GM18520 (cell line): ENCODE data around the gene RPUSD3.
A peak's percentile ranks its signal among the peaks of the same experiment; 100 is the strongest.
"Not testable (repeated sequence)": the region's sequence is repeated elsewhere in the genome, so short reads cannot be mapped to it uniquely, and the experiment has no call there.

Experiments
- ATAC-seq: cut with Tn5 transposase; IDR thresholded peaks from one replicate; pipeline ENCODE4 v1.9.1; 2021; ENCODE audit not compliant: unreplicated experiment

The RPUSD3 gene, protein sequence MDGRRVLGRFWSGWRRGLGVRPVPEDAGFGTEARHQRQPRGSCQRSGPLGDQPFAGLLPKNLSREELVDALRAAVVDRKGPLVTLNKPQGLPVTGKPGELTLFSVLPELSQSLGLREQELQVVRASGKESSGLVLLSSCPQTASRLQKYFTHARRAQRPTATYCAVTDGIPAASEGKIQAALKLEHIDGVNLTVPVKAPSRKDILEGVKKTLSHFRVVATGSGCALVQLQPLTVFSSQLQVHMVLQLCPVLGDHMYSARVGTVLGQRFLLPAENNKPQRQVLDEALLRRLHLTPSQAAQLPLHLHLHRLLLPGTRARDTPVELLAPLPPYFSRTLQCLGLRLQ

DNA sequence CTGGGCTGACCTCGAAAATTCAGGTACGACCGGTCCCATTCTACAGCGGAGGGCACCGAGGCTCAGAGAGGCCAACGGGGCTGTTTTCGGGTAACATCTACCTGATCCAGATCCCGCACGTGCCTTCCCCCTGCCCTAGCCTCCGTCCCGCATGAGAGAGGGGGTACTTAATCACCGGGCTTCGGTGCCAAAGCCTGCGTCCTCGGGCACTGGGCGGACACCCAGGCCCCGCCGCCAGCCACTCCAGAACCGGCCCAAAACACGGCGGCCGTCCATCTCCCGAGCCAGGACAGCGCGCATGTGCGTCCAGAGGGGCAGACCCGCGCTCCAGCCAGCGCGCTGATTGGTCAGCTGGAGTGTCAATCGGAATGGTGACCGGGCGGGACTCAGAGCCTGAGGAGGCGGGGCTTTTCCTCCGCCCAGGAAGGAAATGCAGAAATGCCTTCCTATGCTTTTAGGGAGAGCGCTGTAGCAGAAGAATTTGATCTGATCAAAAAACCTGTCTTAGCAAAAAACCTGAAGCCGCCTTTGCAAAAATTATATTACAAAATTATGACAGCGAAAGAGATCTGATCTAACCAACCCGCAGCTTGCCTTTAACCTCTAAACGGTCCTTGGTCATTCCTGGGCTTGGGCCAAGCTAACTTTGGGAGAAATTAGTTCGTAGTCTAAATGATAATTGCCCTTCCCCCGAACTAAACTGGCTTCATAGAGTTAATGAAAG is at the start of gene RPUSD3:
Gene RPUSD3, minus strand, starts transcription at position 294 of the 724 bp plus-strand sequence. Its CDS starts 18 bp downstream, at position 276.
- peak; percentile 98 for ATAC-seq

DNA sequence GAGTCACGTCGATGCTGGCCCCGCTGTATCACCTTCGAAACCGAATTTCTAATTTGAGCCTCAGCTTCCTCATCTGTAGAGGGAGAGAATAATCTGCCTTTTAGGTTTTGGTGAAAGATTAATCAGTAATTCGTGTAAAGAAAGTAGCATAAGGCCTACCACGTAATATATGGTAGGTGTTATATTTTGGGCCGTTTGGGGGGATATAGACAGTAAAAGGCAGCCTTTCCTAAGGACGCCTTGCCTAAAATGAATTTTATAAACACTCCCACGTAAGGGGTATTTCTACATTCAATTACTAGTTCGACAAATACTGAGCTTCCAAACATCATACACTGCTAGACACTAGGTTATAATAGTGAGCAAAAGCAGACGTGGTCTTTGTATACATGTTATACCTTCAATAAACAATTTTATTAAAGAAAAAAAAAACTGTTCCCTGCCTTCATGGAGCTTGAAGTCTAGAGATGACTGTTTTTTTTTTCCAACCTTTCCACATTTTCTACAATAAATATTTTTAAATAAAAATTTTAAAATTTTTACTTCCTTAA is 47.3 kb upstream of the RPUSD3 start:
- ATAC-seq, result no peak

DNA sequence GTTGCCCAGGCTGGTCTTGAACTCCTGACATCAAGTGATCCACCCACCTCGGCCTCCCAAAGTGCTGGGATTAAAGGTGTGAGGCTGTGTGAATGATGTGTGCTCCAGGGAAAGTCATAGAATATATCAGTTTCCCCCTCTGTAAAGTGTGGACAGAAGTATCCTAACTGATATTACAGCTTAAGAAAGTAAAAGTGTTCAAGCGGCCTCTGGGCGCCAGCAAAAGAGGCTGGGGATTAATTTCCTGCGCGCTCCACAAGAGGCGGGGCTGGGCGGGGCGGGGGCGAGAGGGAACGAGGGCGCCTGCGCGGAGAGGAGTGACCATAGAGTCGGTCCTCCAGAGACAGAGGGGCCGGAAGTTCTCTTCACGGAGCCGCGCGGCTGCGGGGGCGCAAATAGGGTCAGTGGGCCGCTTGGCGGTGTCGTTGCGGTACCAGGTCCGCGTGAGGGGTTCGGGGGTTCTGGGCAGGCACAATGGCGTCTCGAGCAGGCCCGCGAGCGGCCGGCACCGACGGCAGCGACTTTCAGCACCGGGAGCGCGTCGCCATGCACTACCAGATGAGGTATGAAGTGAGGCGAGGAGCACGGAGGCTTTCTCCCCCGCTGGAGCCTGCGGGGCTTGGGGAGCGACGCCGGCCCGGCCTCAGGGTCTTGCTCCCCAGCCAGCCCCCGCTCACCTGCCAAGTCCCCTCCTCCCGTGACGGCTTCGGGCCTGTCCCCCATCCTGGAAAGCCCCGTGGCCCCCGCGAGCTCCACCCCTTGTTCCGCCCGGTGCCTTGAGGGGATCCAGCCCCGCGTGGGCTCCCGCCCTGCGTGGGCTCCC is 46.7 kb upstream of the RPUSD3 start, which contains the start of gene JAGN1:
Gene JAGN1, plus strand, starts transcription at position 362 of the 823 bp plus-strand sequence. Its CDS starts 113 bp downstream, at position 475.
- peak; percentile 61 for ATAC-seq

DNA sequence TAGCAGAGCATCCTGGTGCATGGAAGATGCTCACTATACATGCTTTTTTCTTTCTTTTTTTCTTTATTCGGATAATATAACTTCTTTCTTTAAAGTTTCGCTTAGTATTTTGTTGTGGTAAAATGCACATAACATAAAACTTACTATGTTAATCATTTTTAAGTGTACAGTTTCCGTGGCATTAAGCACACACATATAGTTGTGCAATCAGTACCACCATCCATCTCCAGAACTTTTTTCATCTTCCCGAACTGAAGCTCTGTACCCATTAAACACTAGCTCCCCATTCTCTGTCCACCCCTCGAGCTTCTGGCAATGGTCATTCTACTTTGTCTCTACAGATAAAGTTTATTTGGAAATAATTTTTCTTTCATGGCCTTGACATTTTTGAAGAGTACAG is 45.6 kb upstream of the RPUSD3 start:
- ATAC-seq, result no peak

DNA sequence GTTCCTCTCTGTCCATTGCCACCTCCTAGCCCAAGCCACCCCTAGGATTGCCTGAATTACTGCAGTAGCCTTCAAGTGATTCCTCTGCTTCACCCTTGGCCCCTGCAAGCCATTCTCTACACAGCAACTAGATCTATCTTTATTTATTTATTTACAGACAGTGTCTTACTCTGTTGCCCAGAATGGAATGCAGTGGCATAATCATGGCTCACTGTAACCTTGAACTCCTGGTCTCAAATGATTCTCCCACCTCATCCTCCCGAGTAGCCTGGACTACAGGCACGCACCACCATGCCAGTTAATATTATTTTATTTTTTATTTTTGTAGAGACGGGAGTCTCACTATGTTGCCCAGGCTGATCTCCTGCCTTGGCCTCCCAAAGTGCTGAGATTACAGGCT is 44.7 kb upstream of the RPUSD3 start:
- no peak for ATAC-seq

DNA sequence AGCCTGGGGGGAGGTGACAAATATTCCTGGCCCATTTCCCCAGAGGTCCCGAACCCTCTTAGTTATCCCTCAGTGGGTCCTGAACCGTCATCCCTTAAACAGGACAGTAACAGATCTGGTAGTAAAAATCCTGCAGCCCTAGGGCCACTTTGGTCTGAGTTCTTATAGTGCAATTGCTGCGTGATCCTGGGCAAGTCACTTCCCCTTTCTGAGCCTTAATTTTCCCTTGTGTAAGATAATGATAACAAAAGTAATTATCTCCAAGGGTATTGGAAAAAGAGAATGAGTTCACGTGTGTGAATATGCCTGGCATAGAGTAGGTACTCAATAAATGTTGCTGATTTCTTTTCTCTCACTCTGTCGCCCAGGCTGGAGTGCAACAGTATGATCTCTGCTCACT is 43.7 kb upstream of the RPUSD3 start:
- no peak for ATAC-seq

DNA sequence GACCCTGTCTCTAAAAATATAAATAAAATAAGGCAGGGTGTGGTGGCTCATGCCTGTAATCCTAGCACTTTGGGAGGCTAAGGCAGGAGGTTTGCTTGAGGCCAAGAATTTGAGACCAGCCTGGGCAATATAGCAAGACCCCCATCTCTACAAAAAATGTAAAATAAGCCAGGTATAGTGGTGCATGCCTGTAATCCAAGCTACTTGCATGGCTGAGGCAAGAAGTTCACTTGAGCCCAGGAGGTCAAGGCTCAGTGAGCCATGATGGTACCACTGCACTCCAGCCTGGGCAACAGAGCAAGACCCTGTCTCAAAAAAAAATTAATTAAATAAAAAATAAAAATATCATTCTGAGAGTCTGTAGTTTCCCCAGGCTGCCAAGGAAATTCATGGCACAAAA is 42.5 kb upstream of the RPUSD3 start:
- ATAC-seq, result no peak

DNA sequence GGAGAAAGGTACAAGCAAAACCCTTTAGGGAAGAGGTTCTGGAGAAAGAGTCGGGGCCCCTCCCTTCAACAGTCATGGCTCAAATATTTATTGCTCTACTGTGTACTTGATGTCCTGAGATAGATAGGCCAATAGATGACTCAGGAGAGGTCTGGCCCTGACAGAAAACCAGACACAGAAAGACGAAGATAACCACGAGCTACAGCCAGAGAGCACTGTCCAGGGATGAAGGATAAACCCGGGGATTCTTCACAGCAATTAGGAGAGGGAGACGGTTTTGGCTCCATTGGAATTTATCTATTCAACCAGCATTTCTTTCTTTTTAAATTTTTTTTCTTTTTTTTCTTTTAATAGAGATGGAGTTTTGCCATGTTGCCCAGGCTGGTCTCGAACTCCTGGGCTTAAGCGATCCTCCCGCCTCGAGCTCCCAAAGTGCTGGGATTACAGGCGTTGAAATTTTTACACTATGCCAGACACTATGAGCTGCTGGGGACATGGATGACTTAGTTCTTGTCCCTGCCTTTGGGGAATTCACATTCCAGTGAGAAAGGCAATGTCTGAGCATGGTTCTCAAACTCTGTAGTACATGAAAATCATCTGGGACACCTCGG is 40.9 kb upstream of the RPUSD3 start:
- ATAC-seq, result no peak

DNA sequence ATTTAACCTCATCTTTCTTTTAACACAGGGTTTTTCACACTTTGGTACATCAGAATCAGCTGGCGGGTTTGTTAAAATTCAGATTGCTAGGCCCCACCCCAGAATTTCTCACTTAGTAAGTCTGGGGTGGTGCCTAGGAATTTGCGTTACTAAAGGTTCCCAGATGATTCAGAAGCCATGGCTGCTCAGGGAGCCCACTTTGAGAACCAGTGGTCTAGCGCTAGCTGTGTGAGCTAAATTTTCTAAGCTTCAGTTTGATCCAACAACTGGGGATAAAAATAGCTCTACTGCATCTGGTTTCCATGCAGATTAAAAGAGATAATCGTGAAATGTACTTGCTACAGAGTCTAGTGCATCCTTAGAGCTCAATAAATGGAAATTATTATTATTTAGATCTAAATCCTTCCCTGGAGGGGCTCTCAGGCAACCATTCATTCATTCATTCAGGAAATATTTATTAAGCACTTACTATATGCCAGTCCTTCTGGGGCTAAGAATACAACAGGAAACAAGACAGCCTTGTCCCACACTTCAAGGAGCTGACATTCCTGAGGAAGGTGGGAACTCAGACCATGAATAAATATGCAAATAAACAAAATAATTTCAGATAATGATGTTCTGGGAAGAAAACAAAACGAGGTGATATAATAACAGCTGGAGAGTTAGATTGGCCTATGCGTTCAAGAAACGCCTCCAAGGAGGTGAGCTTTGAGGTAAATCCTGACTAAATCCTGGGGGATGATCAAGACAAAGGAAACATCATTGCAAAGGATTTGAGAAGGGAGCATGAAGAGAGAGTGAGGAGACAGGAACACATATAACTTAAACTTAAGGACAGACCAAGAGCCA is 40.1 kb upstream of the RPUSD3 start:
- no peak for ATAC-seq

DNA sequence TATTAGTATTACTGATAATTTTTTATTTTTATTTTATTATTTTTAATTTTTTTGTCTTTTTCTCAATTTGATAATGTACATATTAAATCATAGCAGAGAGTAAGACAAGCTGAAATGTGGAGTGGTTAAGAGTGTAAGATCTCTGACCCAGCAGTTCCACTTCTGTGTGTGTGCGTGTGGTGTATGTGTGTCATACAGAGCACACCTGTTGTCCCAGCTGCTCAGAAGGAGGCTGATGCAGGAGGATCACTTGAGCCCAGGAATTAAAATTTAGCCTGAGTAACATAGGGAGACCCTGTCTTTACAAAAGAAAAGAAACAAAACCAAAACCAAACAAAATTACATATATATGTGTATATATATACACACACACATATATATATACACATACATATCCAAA is 37.6 kb upstream of the RPUSD3 start:
- ATAC-seq, result no peak

DNA sequence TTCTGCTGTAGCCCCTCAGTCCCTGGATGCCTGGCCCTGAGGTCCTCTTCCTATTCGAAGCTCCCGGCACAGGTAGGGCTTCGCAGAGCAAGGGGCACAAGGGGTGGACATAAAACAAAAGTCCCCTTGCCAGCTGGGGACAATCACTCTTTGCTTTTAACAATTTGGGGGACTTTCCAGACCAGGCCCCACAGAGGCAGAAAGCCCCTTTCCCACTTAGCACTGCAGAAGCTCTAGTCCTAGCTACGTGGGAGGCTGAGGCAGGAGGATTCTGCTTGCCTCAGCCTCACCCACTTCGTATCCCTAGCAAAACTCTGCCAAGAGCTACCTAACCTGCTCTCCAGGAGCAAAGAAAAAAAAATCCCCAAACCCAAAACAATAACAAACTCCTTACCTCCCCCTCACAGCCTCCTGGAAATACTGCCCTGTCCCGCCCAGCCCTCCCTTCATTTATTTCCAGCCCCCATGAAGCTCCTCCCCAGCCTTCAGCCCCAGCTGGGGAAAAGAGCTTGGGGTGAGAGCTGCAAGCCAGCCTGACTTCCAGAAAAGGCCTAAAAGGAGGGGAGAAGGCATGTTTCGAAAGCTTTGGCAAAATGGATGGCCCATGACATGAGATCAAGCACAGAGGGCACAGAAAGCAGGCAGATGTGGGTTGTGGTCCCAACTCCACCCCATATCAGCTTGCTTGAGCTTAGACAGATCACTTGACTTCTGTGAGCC is 36.2 kb upstream of the RPUSD3 start, which contains the start of gene CIDEC:
Gene CIDEC, minus strand, starts transcription at position 424 of the 720 bp plus-strand sequence. CDS start 1,767 bp downstream, outside the sequence.
- no peak for ATAC-seq

DNA sequence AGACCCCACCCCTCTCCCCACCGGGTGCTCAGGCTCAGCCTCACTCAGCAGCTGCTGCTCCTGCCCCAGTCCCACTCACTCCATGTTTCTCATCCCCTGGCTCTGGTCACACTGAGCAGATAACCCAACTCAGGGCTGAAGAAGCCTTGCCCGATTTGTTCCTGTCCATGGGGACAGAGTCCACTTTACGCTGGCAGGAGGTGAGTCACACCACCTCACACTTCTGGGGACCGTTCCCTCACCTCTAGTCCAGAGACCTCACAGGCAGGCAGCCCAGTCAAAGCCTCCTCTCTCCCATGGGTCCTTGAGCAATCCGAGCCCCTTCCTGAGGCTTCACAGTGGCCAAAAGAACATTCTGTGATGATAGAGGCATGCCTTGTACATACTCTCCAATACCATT is 34.9 kb upstream of the RPUSD3 start:
- no peak for ATAC-seq

DNA sequence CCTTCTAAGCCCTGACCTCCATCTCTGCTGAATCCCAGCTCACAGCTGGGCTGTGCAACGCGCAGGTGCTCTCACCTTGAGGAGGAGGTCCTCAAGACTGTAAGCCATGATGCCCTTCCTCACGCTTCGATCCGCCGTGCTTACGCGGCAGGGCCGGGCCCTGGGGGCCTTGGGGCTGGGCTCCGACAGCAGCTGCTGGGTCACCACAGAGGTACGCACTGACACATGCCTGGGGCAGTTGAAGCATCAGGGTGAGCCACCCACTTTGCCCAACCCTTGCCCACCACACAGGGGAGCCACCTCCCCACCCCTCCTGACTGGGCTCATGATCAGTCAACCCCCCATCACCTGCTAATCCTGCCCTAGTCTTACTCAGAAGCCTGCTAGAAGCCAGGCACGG is 33.2 kb upstream of the RPUSD3 start:
- ATAC-seq, result no peak

DNA sequence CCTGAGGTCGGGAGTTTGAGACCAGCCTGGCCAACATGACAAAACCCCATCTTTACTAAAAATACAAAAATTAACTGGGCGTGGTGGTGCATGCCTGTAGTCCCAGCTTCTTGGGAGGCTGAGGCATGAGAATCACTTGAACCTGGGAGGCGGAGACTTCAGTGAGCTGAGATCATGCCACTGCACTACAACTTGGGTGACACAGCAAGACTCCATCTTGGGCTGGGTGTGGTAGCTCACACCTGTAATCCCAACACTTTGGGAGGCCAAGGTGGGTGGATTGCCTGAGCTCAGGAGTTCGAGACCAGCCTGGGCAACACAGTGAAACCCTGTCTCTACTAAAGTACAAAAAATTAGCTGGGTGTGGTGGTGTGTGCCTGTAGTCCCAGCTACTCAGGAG is 32.4 kb upstream of the RPUSD3 start:
- not testable (repeated sequence) for ATAC-seq

DNA sequence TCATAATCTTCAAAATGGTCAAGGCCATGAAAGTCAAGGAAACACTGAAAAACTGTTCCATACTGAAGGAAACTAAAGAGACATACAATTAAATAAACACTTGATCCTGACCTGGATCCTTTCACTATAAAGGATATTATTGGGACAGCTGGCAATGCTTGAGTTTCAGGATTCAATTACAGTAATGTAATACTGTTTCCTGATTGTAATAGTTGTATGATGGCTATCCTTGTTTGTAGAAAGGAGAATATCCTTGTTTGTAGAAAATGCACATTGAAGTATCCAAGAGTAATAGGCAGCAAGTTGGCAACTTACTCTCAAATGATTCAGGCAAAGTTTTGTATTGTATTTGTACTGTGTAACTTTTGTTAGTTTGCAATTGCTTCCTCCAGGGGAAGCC is 31.6 kb upstream of the RPUSD3 start:
- no peak for ATAC-seq

DNA sequence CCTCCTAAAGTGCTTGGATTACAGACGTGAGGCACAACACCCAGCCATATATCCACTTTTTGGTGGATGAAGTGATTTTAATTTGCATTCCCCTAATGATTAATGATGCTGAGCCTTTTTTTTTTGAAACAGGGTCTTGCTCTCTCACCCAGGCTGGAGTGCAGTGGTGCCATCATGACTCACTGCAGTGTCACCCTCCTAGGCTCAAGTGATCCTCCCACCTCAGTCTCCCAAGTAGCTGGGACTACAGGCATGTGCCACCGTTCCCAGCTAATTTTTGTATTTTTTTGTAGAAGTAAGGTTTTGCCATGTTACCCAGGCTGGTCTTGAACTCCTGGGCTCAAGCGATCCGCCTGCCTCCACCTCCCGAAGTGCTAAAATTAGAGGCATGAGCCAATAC is 28.3 kb upstream of the RPUSD3 start:
- ATAC-seq, result not testable (repeated sequence)

DNA sequence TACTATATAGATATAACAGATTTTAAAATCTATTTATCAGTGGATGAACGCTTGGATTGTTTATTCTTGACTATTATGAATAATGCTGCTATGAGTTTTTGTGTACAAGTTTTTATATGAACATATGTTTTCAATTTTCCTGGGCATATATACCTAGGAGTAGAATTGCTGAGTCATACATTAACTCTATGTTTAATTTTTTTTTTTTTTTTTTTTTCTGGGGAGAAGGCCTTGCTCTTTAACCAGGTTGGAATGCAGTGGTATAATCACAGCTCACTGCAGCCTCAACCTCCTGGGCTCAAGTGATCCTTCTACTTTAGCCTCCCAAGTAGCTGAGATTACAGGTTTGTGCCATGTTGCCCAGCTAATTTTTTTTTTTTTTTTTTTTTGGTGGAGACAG is 27.2 kb upstream of the RPUSD3 start:
- ATAC-seq, result no peak

DNA sequence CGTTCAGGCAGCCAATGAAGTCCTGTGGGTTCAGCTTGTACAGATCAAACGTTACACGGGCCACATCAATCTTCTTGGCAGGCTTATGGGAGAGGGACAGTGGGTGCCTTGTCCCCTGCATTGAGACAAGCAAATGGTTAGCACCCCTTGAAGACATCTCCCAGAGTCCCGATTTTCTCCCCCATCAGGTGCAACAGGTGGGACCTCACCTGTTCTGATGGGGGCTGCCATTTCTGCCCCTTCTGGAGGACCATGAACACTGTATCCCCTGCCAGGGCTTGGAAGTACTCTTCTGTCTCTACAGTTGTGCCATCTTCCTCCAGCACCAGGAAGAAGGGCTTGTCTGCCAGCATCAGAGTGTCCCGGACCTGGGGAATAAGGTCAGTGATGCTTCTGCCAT is 26.1 kb upstream of the RPUSD3 start:
- no peak for ATAC-seq

DNA sequence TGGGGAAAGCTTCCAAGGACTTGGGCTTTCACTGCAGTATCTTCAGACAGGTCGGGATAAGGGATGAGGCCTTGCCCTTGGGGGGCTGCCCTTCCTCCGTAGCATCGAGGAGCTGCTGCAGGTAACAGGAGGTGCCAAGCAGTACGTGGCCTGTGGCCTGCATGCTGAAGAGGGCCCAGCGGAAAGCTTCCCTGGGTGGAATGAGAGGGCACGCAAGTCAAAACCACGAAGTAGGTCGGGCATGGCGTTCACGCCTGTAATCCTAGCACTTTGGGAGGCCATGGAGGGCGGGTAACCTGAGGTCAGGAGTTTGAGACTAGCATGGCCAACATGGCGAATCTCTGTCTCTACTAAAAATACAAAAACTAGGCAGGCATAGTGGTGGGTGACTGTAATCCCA is 23.3 kb upstream of the RPUSD3 start:
- ATAC-seq, result no peak
